H1 (cell line): ENCODE data around the gene DPT. TPM values are rescaled to one million over a fixed set of nuclear protein-coding genes. Genes with fewer than 3 reads are reported as not detected.

ENCODE experiments used
- CTCF ChIA-PET: fragments of 300-600 bp; sonication (Branson Sonifier 250); formaldehyde crosslinking; loops from one replicate; lab custom pipeline; 2021; ENCODE audit not compliant: partially characterized antibody; lab: Charles Lee
- POLR2A ChIA-PET: fragments of 300-600 bp; sonication (Branson Sonifier 250); formaldehyde crosslinking; loops from one replicate; lab custom pipeline; 2021; ENCODE audit warnings: inconsistent platforms; ENCODE audit not compliant: partially characterized antibody; lab: Charles Lee
- DNase-seq, 2 experiments: peaks; one replicate each; pipeline versions ENCODE4 v3.0.0 to v3.0.0-alpha.2; 2010 to 2022; ENCODE audit warnings: low spot score in 2 of 2, low read depth in 1 of 2, mixed read lengths in 1 of 2
- FAIRE-seq: peaks from 2 replicates; lab custom pipeline; 2011; peaks lifted over from hg19 to GRCh38; lab: Jason Lieb, UNC
- H2AFZ ChIP-seq: 2 replicates; pipeline ENCODE4 v1.8.1; 2012; ENCODE audit warnings: low read length, inconsistent platforms
- H2AK5ac ChIP-seq: 2 replicates; pipeline ENCODE4 v1.6.1; 2013; ENCODE audit warnings: low read depth, low read length
- H2BK120ac ChIP-seq: replicated peaks from 2 replicates; pipeline ENCODE3; 2013; ENCODE audit warnings: low read depth, low read length, inconsistent platforms
- H2BK12ac ChIP-seq: 2 replicates; pipeline ENCODE4 v1.6.1; 2013; ENCODE audit warnings: low read depth, low read length
- H2BK15ac ChIP-seq: 2 replicates; pipeline ENCODE4 v1.6.1; 2013; ENCODE audit warnings: low read length
- H2BK20ac ChIP-seq: 2 replicates; pipeline ENCODE4 v1.6.1; 2013; ENCODE audit warnings: low read length
- H2BK5ac ChIP-seq: 2 replicates; pipeline ENCODE4 v1.6.1; 2013; ENCODE audit warnings: low read depth, low read length
- H3K14ac ChIP-seq: 2 replicates; pipeline ENCODE4 v1.6.1; 2013; ENCODE audit warnings: inconsistent platforms; ENCODE audit not compliant: insufficient read length
- H3K18ac ChIP-seq: 2 replicates; pipeline ENCODE4 v1.6.1; 2013; ENCODE audit warnings: low read length; ENCODE audit errors: extremely low read depth
- H3K23ac ChIP-seq: 2 replicates; pipeline ENCODE4 v1.6.1; 2013; ENCODE audit warnings: inconsistent platforms; ENCODE audit not compliant: insufficient read length
- H3K23me2 ChIP-seq: 2 replicates; pipeline ENCODE4 v1.6.1; 2013; ENCODE audit warnings: low read depth, low read length
- H3K27ac ChIP-seq: 2 replicates; pipeline ENCODE4 v1.6.1; 2011; ENCODE audit warnings: low read depth, low read length, inconsistent platforms
- H3K27me3 ChIP-seq, 4 experiments: replicated peaks in 1 of 4; 1 replicate in 1 of 4; 2 replicates in 3 of 4; pipeline versions ENCODE4 v1.6.1 to v1.8.1; 2011 to 2013; ENCODE audit warnings: low read length in 3 of 4, mild to moderate bottlenecking in 3 of 4, inconsistent platforms in 2 of 4, mixed read lengths in 2 of 4, moderate library complexity in 1 of 4; ENCODE audit not compliant: control insufficient read depth in 3 of 4, insufficient read depth in 3 of 4; ENCODE audit errors: extremely low read depth in 1 of 4
- H3K36me3 ChIP-seq, 4 experiments: 2 replicates each; pipeline versions ENCODE4 v1.6.1 to v1.8.1; 2011 to 2013; ENCODE audit warnings: mild to moderate bottlenecking in 4 of 4, low read length in 3 of 4, moderate library complexity in 2 of 4, control low read depth in 1 of 4, inconsistent platforms in 1 of 4; ENCODE audit not compliant: insufficient read depth in 4 of 4, control insufficient read depth in 2 of 4
- H3K4ac ChIP-seq: replicated peaks from 2 replicates; pipeline ENCODE3; 2013; ENCODE audit warnings: low read length, low read depth, mixed read lengths, inconsistent platforms; ENCODE audit not compliant: insufficient read length
- H3K4me1 ChIP-seq, 4 experiments: replicated peaks in 1 of 4; 1 replicate in 1 of 4; 2 replicates in 3 of 4; pipeline versions ENCODE4 v1.6.1 to v1.8.1; 2011 to 2013; ENCODE audit warnings: low read length in 3 of 4, inconsistent platforms in 2 of 4, mixed read lengths in 1 of 4; ENCODE audit not compliant: insufficient read depth in 4 of 4, control insufficient read depth in 3 of 4
- H3K4me2 ChIP-seq, 2 experiments: 2 replicates each; pipeline versions ENCODE4 v1.6.1 to v1.8.1; 2011 to 2013; ENCODE audit warnings: low read depth in 2 of 2, low read length in 2 of 2, control low read depth in 1 of 2, inconsistent platforms in 1 of 2, mild to moderate bottlenecking in 1 of 2; ENCODE audit not compliant: insufficient read depth in 1 of 2
- H3K4me3 ChIP-seq, 4 experiments: fragments of 200-600, 300-600 bp in 1 of 4; sonication (generic), shearing (Covaris generic), sonication (Bioruptor Twin) in 1 of 4; 2 replicates each; pipeline versions ENCODE4 v1.5.1 to v1.8.1; 2011 to 2016; ENCODE audit warnings: low read length in 4 of 4, low read depth in 3 of 4, control low read depth in 2 of 4, inconsistent platforms in 2 of 4, mild to moderate bottlenecking in 2 of 4, mixed read lengths in 1 of 4, moderate library complexity in 1 of 4; ENCODE audit not compliant: insufficient read depth in 2 of 4; ENCODE audit errors: extremely low read depth in 1 of 4
- H3K56ac ChIP-seq: replicated peaks from 2 replicates; pipeline ENCODE3; 2013; ENCODE audit warnings: low read depth, mild to moderate bottlenecking, mixed read lengths, low read length, inconsistent platforms; ENCODE audit not compliant: insufficient read length
- H3K79me1 ChIP-seq: 2 replicates; pipeline ENCODE4 v1.6.1; 2013; ENCODE audit warnings: low read depth, low read length, control low read depth
- H3K79me2 ChIP-seq, 2 experiments: 2 replicates each; pipeline versions ENCODE4 v1.6.1 to v1.8.1; 2012 to 2013; ENCODE audit warnings: low read length in 2 of 2, mild to moderate bottlenecking in 2 of 2, inconsistent platforms in 1 of 2; ENCODE audit not compliant: insufficient read depth in 2 of 2, control insufficient read depth in 1 of 2
- H3K9ac ChIP-seq, 4 experiments: replicated peaks in 1 of 4; 1 replicate in 1 of 4; 2 replicates in 3 of 4; pipeline versions ENCODE4 v1.6.1 to v1.8.1; 2011 to 2013; ENCODE audit warnings: low read depth in 3 of 4, low read length in 3 of 4, control low read depth in 2 of 4, mild to moderate bottlenecking in 2 of 4, moderate library complexity in 2 of 4, inconsistent platforms in 1 of 4; ENCODE audit errors: extremely low read depth in 1 of 4
- H3K9me3 ChIP-seq, 2 experiments: 2 replicates each; pipeline versions ENCODE4 v1.6.1 to v1.8.1; 2012 to 2013; ENCODE audit warnings: mild to moderate bottlenecking in 2 of 2, moderate library complexity in 2 of 2, control low read depth in 1 of 2, inconsistent platforms in 1 of 2, low read depth in 1 of 2, low read length in 1 of 2, mixed read lengths in 1 of 2; ENCODE audit not compliant: insufficient read depth in 2 of 2
- H4K20me1 ChIP-seq, 2 experiments: replicated peaks in 1 of 2; 2 replicates each; pipeline versions ENCODE3 to v1.8.1; 2011 to 2013; ENCODE audit warnings: inconsistent platforms in 2 of 2, low read length in 2 of 2, mild to moderate bottlenecking in 1 of 2; ENCODE audit not compliant: insufficient read depth in 2 of 2, control insufficient read depth in 1 of 2
- H4K5ac ChIP-seq: 2 replicates; pipeline ENCODE4 v1.6.1; 2013; ENCODE audit warnings: low read length, low read depth, mixed read lengths, inconsistent platforms; ENCODE audit not compliant: insufficient read length
- H4K8ac ChIP-seq: 2 replicates; pipeline ENCODE4 v1.8.0; 2013; ENCODE audit warnings: mild to moderate bottlenecking, moderate library complexity, low read length, inconsistent platforms; ENCODE audit not compliant: insufficient read depth; ENCODE audit errors: extremely low read depth
- H4K91ac ChIP-seq: replicated peaks from 2 replicates; pipeline ENCODE3; 2013; ENCODE audit warnings: low read length, mixed read lengths, inconsistent platforms; ENCODE audit not compliant: insufficient read length
- BCL11A ChIP-seq, 2 experiments: IDR thresholded peaks; one replicate each; pipeline ENCODE4 v1.6.1; 2011; ENCODE audit warnings: low read depth in 2 of 2, low read length in 2 of 2, mild to moderate bottlenecking in 2 of 2
- CREB1 ChIP-seq: IDR thresholded peaks from 2 replicates; pipeline ENCODE4 v1.6.1; 2012; ENCODE audit warnings: inconsistent platforms
- EZH2 ChIP-seq: fragments of 200-600 bp; sonication (generic); IDR thresholded peaks from 2 replicates; pipeline ENCODE4 v1.7.1; 2012; ENCODE audit warnings: low read depth, mild to moderate bottlenecking, moderate library complexity, low read length, inconsistent platforms; ENCODE audit not compliant: severe bottlenecking
- FOSL1 ChIP-seq: IDR thresholded peaks from 2 replicates; pipeline ENCODE4 v1.6.1; 2011; ENCODE audit warnings: mild to moderate bottlenecking, low read depth, low read length, moderate library complexity; ENCODE audit not compliant: insufficient read depth
- GTF2F1 ChIP-seq: IDR thresholded peaks from 2 replicates; pipeline ENCODE4 v1.6.1; 2012; ENCODE audit warnings: low read depth, low read length, improper control_type of control experiment, borderline replicate concordance
- JUND ChIP-seq: IDR thresholded peaks from 2 replicates; pipeline ENCODE4 v1.6.1; 2011; ENCODE audit warnings: mild to moderate bottlenecking, improper control_type of control experiment, low read length
- MAX ChIP-seq: IDR thresholded peaks from 2 replicates; pipeline ENCODE4 v1.6.1; 2012; ENCODE audit warnings: inconsistent platforms
- NANOG ChIP-seq: IDR thresholded peaks from 2 replicates; pipeline ENCODE4 v1.6.1; 2011; ENCODE audit warnings: low read length, low read depth, mild to moderate bottlenecking, inconsistent platforms; ENCODE audit not compliant: insufficient read depth, poor library complexity, severe bottlenecking
- RBBP5 ChIP-seq: IDR thresholded peaks from 2 replicates; pipeline ENCODE4 v1.7.1; 2012; ENCODE audit warnings: low read depth, mild to moderate bottlenecking, inconsistent platforms, low read length, moderate library complexity, borderline replicate concordance
- RNF2 ChIP-seq: fragments of 200-900, 300-1000 bp; sonication (generic); IDR thresholded peaks from 2 replicates; pipeline ENCODE4 v1.7.1; 2016; ENCODE audit warnings: borderline replicate concordance, low read depth, mild to moderate bottlenecking, antibody characterized with exemption, low read length; ENCODE audit not compliant: poor library complexity, severe bottlenecking; ENCODE audit errors: missing control alignments
- SIN3A ChIP-seq, 2 experiments: IDR thresholded peaks in 1 of 2; conservative IDR thresholded peaks in 1 of 2; 2 replicates each; pipeline ENCODE4 v1.6.1; 2011 to 2012; ENCODE audit warnings: low read length in 2 of 2, improper control_type of control experiment in 1 of 2, low read depth in 1 of 2, mild to moderate bottlenecking in 1 of 2
- SIX5 ChIP-seq: IDR thresholded peaks from 2 replicates; pipeline ENCODE4 v1.6.1; 2011; ENCODE audit warnings: mild to moderate bottlenecking, low read depth, low read length
- SP2 ChIP-seq: IDR thresholded peaks from 2 replicates; pipeline ENCODE4 v1.6.1; 2012; ENCODE audit warnings: mild to moderate bottlenecking, low read length, inconsistent platforms
- TEAD4 ChIP-seq: IDR thresholded peaks from 2 replicates; pipeline ENCODE4 v1.6.1; 2012; ENCODE audit warnings: low read depth, low read length, inconsistent platforms, mixed read lengths
- WGBS, 2 experiments: shearing (Covaris generic) in 1 of 2; methylation state at CpG; one replicate each; pipeline versions ENCODE4 v1.1.6 to v1.1.7; 2013 to 2015; ENCODE audit warnings: low lambda C conversion rate in 2 of 2, mixed read lengths in 2 of 2, inconsistent platforms in 1 of 2, low coverage in 1 of 2, missing lambda C conversion rate in 1 of 2; ENCODE audit not compliant: insufficient replicate concordance in 2 of 2, insufficient coverage in 1 of 2, insufficient read length in 1 of 2; ENCODE audit errors: extremely low coverage in 1 of 2, missing lambda C conversion rate in 1 of 2; 5-methylcytosine and 5-hydroxymethylcytosine counted together
- polyA plus RNA-seq, 7 experiments: library from polyadenylated mRNA; depleted of rRNA in 3 of 7; stranded (reverse) in 5 of 7; unstranded in 2 of 7; fragments of >200 nt in 5 of 7; fragments of 200-250 nt in 2 of 7; gene quantifications; 1 replicate in 5 of 7; 2 replicates in 1 of 7; 4 replicates in 1 of 7; pipeline versions ENCODE4 v1.2.1 to v1.2.3, GENCODE V29; 2011 to 2013; ENCODE audit warnings: missing spikeins in 2 of 7, mixed read lengths in 2 of 7
- total RNA-seq: library from RNA; stranded (reverse); fragmentation: NEBNext Ultra II Directional; extraction: Animal tissue kit (Norgen Biotek cat#: 25700); gene quantifications from 2 replicates; pipeline ENCODE4 v1.2.1, GENCODE V29; 2021

The DPT gene
- total and polyA plus RNA-seq, 2 of the 8 experiments (the other 6 are each of a cell fraction or from before 2014, with no cell fraction given): not detected

DNA sequence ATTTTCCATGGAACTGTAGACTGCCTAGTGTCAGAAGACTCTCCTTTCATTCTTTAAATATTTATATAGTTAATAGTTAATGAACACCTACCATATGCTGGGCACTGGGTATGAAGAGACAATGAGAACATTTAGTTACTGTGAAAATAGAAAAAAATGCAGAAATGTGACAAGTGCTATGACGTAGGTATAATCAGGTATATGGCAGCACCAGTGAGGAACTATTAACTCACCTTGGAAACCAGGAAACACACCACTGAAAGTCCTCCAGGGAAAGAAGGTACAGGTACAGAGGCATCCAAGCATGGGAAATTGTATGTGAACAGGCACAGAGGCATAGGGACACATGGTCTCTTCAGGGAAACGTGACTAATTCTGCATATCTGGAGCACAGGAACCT lies 42.3 kb downstream of the DPT start:
- Histone ChIP-seq H3K27ac (no peak overlapping the region), H3K14ac (no peak overlapping the region), H2AK5ac (no peak overlapping the region), H3K36me3 (no peaks in the 10 kb centered on the region), H2AFZ (no peak overlapping the region), H3K9me3 (no peaks in the 10 kb centered on the region), H2BK12ac (no peak overlapping the region), H3K4me3 (no peak overlapping the region), H3K56ac (no peak overlapping the region), H2BK15ac (no peak overlapping the region), H3K18ac (no peak overlapping the region), H3K4me2 (no peak overlapping the region), H2BK20ac (no peak overlapping the region), H3K79me2 (no peaks in the 10 kb centered on the region), H4K91ac (no peak overlapping the region), H2BK5ac (no peak overlapping the region), H4K5ac (no peak overlapping the region), H3K4ac (no peak overlapping the region), H3K23me2 (no peaks in the 10 kb centered on the region), H4K8ac (no peak overlapping the region), H3K9ac (no peak overlapping the region), H2BK120ac (no peak overlapping the region), H3K27me3 (no peaks in the 10 kb centered on the region), H4K20me1 (no peaks in the 10 kb centered on the region), H3K23ac (no peak overlapping the region), H3K4me1 (no peaks in the 10 kb centered on the region), H3K79me1 (no peaks in the 10 kb centered on the region)
- WGBS, 2 experiments: 87% methylated on average over 2 of the region's 2 CpGs; no CpG with 5 or more reads in 1 of the 2 experiments
- no peak for DNase-seq
- no peak for FAIRE-seq
- POLR2A ChIA-PET: no interaction called here
- CTCF ChIA-PET: interaction anchor here (0.7 kb wide), 1 partner anchor 12 kb away, joined by 3 read pairs; no protein-coding TSS in a partner anchor
- no peak for TF ChIP-seq CREB1
- no peak for TF ChIP-seq BCL11A (IDR thresholded peaks at IDR 0.05; ENCODE audit: low read depth in 2 of 2, low read length in 2 of 2)
- TF ChIP-seq GTF2F1: no peak
- TF ChIP-seq EZH2: no peak
- no peak for TF ChIP-seq JUND
- TF ChIP-seq SIN3A (conservative IDR thresholded peaks at IDR 0.05 in 1 of 2, IDR thresholded peaks at IDR 0.05 in 1 of 2; ENCODE audit: low read depth in 1 of 2, low read length in 2 of 2): no peak
- no peak for TF ChIP-seq SP2
- TF ChIP-seq MAX: no peak
- TF ChIP-seq SIX5: no peak
- no peak for TF ChIP-seq RNF2
- no peak for TF ChIP-seq TEAD4
- TF ChIP-seq FOSL1: no peak
- no peak for TF ChIP-seq NANOG
- no peak for TF ChIP-seq RBBP5
